PC-9 (cell line): ENCODE measurements around the gene OCEL1.

ENCODE experiments used
- EZH2 ChIP-seq: fragments of 200-600 bp; sonication (generic); IDR thresholded peaks from 2 replicates; pipeline ENCODE4 v1.8.0; 2017; ENCODE audit warnings: antibody characterized with exemption, low read depth
- TF ChIP-seq, protein P1 (sequence below): fragments of 200-600 bp; sonication (generic); conservative IDR thresholded peaks from 2 replicates; pipeline ENCODE4 v1.6.1; 2017; ENCODE audit warnings: mixed run types, antibody characterized with exemption, mild to moderate bottlenecking, moderate library complexity

DNA sequence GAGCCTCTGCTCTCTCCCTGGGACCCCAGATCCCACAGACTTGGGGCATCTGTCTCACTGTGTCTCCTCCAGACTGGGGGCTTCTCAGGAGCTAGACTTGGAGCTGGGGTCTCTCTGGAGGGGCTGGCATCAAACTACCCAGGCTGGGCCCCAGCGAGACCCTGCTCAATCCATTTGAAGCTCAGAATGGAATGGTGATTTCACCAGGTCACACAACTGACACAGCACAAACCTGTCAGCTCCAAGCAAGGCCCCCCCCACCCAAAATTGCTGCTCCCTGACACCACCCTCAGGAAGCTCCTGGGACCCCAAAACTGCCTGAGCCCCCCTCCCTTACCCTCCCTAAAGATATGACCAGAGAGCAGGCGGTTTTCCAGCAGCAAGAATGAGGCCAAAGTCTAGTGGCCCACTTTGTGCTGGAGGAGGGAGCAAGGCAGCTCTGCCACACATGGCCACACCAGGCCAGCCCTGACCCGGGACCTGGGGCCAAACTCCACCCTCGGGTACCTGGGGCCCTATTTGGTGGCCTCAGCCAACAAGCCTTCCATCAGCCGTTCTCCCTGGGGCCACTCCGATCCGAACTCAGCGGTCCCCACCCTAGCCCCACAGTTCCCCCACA, 17.3 kb downstream of the OCEL1 start:
- TF ChIP-seq, protein P1, sequence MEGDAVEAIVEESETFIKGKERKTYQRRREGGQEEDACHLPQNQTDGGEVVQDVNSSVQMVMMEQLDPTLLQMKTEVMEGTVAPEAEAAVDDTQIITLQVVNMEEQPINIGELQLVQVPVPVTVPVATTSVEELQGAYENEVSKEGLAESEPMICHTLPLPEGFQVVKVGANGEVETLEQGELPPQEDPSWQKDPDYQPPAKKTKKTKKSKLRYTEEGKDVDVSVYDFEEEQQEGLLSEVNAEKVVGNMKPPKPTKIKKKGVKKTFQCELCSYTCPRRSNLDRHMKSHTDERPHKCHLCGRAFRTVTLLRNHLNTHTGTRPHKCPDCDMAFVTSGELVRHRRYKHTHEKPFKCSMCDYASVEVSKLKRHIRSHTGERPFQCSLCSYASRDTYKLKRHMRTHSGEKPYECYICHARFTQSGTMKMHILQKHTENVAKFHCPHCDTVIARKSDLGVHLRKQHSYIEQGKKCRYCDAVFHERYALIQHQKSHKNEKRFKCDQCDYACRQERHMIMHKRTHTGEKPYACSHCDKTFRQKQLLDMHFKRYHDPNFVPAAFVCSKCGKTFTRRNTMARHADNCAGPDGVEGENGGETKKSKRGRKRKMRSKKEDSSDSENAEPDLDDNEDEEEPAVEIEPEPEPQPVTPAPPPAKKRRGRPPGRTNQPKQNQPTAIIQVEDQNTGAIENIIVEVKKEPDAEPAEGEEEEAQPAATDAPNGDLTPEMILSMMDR = no peak
- no peak for TF ChIP-seq EZH2
